HG03159 (cell line): Measurements from ENCODE around the gene INTS13.
"Not testable (repeated sequence)": the region's sequence is repeated elsewhere in the genome, so short reads cannot be mapped to it uniquely, and the experiment has no call there.

Experiments used
- ATAC-seq: cut with Tn5 transposase; IDR thresholded peaks from one replicate; pipeline ENCODE4 v1.9.1; 2021; ENCODE audit warnings: mild to moderate bottlenecking, moderate library complexity; ENCODE audit not compliant: unreplicated experiment

The INTS13 gene, protein sequence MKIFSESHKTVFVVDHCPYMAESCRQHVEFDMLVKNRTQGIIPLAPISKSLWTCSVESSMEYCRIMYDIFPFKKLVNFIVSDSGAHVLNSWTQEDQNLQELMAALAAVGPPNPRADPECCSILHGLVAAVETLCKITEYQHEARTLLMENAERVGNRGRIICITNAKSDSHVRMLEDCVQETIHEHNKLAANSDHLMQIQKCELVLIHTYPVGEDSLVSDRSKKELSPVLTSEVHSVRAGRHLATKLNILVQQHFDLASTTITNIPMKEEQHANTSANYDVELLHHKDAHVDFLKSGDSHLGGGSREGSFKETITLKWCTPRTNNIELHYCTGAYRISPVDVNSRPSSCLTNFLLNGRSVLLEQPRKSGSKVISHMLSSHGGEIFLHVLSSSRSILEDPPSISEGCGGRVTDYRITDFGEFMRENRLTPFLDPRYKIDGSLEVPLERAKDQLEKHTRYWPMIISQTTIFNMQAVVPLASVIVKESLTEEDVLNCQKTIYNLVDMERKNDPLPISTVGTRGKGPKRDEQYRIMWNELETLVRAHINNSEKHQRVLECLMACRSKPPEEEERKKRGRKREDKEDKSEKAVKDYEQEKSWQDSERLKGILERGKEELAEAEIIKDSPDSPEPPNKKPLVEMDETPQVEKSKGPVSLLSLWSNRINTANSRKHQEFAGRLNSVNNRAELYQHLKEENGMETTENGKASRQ

DNA sequence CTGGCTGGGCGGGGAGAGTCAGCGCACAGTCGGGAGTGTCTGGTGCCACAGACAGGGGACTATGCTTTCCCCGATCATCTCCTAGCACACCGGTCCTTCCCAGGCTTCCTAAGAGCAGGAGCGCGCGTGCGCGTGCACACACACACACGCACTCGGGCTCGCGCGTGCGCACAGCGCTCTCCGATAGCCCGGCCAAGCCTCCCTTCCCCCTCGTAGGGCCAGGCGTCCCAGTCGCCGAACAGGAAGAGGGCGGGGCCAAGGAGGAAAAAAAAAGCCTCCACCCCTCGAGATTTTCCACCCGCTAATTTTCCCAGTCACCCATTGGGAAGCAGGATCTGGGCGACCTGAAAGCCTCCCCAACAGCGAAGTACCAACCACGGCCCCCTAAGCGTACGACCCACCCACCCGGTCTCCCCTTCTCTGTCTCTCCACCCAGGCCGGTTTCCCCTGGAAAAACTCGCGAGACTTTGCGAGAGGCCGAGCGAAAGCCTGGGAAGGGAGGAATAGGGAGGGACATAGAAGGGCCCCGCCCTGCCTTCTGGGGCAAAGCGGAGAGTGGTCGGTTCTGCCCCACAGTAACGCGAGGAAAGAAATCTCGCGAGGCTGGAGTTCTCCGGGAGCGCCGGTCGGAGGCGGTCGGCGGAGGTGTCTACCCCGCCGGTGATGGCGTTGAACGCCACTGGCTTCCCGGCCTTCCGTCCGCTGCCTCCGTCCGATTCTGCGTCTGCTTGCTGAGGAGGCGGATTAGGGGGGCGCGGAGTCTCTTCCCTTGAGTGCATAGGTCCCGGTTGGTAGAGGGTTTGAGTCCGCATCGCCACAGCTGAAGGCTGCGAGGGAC lies at the start of gene INTS13, which contains the start of gene FGFR1OP2:
Gene INTS13 (minus strand): TSS at position 119 of the 838 bp plus-strand sequence. CDS start 1,178 bp downstream, outside the sequence.
Gene FGFR1OP2 (plus strand): TSS at position 608 of the 838 bp plus-strand sequence. CDS start 15,689 bp downstream, outside the sequence.
- peak; percentile 80 for ATAC-seq

DNA sequence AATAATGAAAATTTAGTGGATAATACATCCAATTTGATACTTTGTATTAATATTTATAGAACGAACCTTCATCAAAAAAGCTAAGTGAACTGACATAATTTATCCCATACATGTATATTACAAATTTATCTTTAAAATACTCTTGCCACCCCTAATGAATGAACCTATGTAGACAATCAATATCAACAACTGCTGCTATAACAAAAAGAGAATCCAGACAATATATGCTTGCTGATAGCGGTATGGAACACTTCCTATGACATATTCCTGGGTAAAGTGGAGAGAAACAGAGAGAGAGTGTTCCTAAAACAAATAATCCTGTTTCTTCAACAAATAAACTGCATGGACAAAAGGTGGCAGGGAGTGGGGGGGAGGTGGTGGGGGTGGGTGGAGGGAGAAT lies 45.1 kb upstream of the INTS13 start:
- ATAC-seq, result no peak

DNA sequence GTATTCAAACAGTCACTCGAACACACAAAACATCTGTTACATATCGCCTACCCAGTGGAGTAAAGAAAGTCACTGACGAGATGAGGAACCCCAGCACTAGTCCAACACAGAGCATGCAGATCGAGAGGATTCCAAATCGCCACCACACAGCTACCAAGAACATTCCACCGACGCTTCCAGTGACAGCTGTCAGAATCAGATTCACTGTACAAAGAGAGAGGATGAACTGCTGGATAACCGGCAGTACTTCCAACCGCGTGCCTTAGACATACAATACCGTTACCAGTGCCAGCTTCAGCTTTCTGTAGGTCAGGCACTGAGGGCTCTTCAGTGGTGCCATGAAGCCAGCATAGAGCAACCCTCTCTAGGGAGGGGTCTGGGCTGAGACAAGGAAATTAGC lies 42.0 kb upstream of the INTS13 start:
- no peak for ATAC-seq

DNA sequence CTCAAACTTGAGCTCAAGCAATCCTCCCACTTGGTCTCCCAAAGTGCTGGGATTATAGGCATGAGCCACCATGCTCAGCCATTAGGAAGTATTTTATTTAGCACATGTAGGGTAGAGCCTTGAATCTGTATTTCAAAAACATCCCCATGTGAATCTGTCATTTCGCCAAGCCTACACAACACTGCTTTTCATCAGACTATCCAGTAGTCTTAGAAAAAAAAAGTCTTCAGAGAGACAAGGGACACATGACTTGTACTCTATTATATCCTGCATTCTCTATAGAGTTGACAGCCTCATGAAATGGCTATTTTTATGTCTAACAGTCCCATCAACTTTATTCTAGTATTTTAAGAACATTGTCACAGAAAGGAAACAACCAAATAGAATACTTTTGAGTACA lies 41.0 kb upstream of the INTS13 start:
- no peak for ATAC-seq

DNA sequence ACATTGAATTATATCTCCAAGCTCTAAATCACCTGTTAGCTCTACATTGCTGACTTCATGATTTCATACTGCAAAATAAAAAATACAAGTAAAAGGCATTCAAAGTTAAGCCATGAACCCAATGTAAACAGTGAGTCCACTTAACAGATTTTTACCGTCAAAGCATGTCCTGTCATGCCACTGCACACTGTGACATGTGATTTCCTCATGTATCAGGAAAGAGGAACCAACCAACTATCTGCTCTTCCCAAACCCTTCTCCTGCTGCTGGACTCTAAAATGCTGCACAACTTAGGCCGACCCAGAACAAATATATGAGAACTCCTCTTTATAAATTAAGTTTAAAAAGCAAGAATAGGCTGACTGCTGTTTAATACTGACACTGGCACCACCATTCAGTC lies 38.9 kb upstream of the INTS13 start:
- no peak for ATAC-seq

DNA sequence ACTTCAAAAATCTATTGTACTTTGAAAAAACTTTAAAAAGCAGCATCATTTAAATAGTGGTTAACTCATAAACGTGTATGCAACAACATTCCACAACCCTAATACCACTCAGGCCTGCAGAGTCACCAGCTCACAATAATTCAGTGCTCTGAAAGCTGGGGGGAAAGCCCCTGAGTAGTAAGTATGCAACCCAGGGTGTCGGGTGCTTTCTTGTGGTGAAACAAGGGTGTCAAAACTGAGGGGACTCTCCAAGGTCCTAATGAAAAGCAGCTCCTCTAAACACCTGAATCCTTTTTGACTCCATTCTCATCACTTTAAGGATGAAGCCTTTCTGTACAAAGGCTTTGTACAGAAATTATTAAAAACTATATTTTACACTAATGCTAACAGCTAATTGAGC lies 34.2 kb upstream of the INTS13 start:
- peak; percentile 95 for ATAC-seq

DNA sequence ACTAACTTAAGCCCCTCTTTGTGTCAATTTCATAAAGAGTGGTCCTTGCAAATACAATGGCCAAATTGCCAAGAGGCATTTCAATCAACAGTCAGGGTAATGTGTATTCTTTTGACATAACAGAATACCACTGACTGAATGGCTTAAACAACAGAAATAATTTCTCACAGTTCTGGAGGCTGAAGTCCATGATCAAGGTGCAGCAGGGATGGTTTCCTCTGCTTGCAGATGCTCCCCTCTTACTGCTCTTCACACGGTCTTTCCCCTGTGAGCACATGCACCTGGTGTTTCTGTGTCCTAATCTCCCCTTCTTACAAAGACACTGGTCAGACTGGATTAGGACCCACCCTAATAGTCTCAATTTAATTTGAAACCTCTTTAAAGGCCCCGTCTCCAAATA lies 32.4 kb upstream of the INTS13 start:
- ATAC-seq, result no peak

DNA sequence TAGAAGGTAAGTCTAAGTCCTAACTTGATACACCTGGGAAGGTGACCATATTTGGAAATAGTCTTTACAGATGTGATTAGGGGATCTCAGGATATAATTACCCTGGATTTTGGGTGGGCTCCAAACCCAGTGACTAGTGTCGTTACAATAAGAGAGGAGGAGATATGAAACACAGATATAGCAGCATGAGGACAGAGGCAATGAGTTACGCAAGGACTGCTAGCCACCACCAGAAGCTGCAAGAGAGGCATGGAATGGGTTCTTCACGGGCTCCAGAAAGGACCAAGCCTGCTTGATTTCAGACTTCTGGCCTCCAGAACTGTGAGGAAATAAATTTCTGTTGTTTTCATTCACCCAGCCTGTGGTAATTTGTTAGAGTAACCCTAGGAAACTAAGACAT lies 29.1 kb upstream of the INTS13 start:
- ATAC-seq, result no peak

DNA sequence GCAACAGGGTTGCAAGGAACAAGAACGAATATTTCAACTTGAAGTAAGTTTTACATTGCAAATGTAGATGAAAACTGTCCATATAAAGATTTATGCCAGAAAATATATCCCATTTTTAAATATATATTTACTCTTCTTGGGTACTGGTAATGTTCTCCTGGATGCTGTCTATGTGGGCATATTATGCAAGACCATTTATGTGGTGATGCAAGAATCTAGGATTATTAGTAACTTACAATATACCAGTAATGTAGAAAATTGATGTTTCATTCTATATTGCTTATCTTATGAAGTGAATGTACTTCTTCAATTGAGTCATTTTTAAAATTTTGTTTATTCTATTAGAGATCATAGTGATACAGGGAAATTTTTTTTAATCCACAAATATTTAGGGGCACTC lies 25.6 kb upstream of the INTS13 start:
- ATAC-seq, result no peak

DNA sequence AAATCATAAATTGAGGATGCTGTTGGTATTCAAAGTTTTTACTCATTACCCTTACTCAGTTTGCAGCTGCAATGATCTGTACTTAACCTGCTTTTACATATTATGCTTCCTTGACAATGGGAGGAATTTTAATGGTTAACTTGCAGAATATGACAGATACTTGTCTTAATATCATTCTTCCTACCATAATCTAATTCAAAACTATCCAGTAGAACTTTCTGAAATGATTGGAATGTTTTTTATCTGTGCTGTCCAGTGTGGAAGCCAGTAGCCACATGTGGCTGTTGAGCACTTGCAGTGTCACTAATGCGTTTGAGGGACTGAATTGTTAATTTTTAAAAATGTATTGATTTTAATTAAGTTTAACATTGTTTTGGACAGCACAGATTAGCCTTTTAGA lies 24.0 kb upstream of the INTS13 start:
- no peak for ATAC-seq

DNA sequence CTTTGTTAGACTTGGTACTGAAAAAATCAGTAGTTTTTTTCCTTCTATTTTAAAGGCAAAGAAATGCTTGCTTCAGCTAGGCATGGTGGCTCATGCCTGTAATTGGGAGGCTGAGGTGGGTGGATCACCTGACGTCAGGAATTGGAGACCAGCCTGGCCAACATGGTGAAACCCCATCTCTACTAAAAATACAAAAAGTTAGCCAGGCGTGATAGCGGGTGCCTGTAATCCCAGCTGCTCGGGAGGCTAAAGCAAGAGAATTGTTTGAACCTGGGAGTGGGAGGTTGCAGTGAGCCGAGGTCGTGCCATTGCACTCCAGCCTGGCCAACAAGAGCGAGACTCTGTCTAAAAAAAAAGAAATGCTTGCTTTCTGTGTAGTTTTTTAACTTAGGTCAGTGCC lies 23.6 kb upstream of the INTS13 start:
- not testable (repeated sequence) for ATAC-seq

DNA sequence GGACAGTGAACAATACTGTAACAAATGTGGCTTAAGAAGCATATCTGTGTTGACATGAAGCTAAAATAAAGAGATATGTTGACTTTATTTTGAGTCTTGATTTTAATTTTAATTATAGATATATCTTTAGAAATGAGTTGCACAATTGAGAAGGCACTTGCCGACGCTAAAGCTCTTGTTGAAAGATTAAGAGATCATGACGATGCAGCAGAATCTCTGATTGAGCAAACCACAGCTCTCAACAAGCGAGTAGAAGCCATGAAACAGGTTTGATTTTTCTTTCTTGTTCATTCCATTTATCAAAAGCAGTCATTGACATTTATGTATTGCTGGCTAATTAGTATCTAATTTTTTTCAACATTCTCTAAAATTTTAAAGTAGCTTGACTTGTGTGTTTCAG lies 16.2 kb upstream of the INTS13 start:
- ATAC-seq, result no peak

DNA sequence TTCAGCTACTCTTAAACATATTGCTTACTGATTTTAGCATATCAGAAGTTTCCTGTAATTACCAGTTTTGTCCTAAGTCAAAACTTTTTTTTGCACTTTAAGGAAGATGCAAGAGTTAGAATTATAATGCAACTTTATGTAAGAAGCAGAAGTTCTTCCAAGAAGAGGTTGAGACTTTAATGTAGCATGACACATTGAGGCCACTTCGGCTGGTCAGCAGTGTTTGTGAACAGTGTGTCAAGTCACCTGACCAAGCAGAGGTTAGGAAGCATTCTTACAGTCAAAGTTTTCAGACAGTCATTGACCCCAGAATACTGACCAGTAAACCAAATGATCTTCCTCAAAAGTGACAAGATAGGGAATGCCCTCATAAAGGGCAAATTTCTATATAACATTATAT lies 15.7 kb upstream of the INTS13 start:
- ATAC-seq, result no peak

DNA sequence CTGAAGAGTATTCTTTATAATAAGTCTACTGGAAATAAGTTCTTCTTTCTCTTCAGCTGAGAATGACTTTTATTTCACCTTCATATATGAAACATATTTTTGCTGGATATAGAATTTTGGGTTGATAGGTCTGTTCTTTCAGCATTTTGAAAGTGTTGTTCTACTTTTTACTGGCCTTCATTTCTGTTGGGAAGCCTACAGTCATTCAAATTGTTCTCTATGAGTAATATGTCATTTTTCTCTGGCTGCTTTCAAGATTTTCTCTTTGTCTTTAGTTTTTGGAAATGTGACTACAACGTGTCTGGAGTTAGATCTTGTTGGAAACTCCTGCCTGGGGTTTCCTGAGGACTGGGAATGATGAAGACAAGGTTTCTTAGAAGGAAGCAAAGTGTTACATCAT lies 10.5 kb upstream of the INTS13 start:
- no peak for ATAC-seq

DNA sequence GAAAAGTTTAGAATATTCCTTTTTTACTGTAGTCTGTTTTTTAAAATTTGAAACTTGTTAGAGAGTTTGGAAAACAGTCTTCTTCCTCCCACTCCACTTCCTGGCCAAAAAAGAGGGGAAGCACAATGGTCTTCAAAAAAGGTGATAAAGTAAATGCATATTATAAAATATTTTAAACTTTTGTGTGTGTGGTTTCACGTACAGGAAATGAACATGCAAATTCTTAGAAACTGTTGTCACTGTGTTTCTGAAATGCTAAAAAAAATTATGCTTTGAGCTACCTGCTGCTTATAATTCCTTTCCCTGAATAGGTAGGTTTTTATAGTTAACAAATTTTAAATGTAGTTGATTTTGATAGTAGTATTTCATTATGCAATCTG lies 3.4 kb upstream of the INTS13 start:
- no peak for ATAC-seq

DNA sequence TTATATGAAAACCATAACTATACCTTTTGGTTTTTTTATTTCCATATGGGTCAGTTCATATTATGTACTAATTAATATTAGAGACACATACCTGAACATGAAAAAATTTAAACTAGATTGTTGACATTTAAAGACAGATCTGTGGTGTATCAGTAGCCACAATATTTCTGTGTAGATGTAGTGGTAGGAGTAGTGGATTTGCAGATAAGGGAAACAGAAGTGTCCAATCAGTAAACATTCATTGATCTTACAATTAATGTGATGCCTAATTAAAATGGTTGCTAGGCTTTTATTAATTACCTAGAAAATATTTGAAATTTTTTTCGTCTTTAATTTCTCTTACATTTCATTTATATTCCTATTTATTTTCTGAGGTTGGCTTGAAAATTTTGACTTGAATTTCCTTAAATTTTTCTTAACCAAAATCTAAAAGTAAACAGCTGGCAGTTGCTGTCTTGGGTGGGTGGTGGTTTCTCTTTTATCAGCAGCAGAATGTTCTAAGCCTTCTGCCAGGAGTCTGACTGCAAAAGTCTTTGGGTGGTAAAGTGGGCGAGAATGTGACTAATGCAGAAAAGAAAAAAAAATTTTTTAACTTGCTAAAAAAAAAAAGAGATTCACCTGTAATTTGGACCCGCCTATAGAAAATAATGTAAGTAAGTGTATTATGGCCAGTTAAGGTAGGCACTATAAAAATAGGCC lies 2.9 kb upstream of the INTS13 start:
- ATAC-seq, result no peak

DNA sequence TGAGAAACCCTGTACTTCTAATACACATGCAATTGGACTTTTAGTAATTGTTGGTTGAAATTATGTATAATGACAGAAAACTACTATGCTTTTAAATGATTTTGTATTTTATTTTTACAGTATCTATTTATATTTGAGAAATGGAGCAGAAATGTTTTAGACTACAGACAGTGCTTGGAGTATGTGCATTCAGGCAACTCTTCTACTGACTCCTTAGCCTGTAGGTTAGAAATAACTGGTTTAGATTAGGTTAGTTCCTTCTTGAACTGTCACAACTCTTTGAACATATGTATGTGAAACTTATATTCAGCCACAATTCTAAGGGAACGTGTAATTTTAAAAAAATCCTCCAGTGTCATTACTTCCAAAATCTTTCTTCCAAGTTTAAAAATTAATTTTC lies 2.2 kb upstream of the INTS13 start:
- ATAC-seq, result no peak

DNA sequence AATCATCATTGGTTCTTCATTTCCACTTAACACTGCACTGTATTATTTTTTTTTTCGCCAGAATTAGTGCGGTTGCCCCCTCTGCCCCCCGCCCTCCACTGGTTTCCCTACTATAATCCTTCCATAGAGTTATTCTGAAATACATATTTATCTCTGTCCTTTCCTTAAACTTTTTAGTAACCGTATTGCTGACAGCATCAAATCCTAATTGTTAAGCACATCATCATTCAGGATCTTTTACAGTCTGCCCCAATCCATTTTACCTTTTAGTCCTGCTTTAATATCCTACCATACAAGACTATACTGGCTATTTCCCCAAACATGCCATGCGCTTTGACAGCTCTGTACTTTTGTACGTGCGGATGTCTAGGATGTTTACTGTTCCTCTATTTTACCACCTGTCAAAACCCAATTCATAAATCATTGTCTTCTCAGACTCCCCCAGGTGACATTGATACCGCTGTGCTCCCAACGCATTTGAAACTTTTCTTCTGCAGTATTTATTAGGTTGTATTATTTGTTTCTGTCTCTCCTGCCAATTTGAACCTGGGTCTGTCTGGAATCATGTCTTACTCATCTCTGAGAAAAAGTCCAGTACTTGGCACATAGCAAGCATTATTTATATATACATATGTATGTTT lies 1.5 kb upstream of the INTS13 start:
- ATAC-seq, result no peak

DNA sequence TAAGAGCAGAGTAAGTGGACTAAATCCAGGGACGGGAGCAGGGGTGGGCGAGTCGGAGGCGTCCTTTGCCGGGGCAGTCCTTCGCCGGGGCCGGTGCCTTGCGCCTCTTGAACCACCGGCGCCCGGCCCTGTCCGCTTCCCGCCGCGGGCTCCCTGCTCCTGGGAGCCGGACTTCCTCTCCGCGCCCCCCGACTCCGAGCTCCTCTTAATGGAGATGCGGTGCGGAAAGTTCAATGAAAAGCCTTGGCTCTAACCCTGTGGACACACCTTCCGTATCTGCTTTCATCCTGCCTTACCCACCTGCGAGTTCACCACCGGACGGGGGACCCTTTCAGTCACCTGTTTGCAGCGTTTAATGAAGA lies 901 bp upstream of the INTS13 start:
- no peak for ATAC-seq

DNA sequence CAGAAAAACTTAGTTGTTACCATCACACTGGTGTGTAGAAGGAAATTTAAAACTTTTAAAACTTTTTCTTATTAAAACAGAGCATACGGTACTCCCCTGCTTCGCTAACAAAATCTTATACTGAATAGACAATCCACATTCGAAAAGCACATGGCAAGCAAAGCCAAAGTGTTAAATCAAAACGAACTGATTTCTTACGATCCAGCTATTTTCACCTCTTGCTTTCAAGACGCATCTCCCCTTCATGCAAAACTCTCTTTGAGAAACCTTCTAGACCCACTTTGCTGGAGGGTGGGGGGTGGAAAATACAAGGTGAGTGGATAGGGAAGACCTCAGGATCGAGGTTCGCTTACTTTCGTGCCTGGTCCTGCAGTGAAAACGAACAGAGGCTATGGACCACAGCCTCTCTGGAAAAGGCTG lies 328 bp downstream of the INTS13 start:
- no peak for ATAC-seq
